Measurements from ENCODE around the gene RANBP3.

DNA sequence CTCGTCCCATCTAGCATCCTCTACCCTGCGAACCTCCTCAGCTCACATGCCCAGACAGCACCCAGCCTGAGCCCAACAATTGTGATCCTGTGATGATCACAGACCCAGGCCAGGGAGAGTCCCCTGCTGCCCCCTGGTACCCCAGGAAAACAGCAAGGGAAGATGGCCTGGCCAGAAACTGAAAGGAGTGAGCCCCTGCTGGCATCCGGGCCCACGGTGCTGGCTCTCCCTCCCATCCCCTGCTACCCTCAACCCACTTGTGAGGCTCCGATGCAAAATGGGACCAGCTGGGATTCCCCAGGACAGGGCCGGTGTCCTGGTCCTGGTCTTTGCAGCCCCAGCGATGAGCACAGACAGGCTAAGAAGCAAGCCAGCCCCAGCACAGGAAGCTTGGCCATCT, 14.1 kb downstream of the RANBP3 start:
- TF ChIP-seq ZNF112 (tag by site-specific recombination; IDR thresholded peaks at IDR 0.05) (no peak), PRDM1 (tag by site-specific recombination; IDR thresholded peaks at IDR 0.05) (no peak)
- TF ChIP-seq, protein P1, sequence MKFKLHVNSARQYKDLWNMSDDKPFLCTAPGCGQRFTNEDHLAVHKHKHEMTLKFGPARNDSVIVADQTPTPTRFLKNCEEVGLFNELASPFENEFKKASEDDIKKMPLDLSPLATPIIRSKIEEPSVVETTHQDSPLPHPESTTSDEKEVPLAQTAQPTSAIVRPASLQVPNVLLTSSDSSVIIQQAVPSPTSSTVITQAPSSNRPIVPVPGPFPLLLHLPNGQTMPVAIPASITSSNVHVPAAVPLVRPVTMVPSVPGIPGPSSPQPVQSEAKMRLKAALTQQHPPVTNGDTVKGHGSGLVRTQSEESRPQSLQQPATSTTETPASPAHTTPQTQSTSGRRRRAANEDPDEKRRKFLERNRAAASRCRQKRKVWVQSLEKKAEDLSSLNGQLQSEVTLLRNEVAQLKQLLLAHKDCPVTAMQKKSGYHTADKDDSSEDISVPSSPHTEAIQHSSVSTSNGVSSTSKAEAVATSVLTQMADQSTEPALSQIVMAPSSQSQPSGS (tag by site-specific recombination; IDR thresholded peaks at IDR 0.05; ENCODE audit: low read depth), result no peak
- TF ChIP-seq, protein P2, sequence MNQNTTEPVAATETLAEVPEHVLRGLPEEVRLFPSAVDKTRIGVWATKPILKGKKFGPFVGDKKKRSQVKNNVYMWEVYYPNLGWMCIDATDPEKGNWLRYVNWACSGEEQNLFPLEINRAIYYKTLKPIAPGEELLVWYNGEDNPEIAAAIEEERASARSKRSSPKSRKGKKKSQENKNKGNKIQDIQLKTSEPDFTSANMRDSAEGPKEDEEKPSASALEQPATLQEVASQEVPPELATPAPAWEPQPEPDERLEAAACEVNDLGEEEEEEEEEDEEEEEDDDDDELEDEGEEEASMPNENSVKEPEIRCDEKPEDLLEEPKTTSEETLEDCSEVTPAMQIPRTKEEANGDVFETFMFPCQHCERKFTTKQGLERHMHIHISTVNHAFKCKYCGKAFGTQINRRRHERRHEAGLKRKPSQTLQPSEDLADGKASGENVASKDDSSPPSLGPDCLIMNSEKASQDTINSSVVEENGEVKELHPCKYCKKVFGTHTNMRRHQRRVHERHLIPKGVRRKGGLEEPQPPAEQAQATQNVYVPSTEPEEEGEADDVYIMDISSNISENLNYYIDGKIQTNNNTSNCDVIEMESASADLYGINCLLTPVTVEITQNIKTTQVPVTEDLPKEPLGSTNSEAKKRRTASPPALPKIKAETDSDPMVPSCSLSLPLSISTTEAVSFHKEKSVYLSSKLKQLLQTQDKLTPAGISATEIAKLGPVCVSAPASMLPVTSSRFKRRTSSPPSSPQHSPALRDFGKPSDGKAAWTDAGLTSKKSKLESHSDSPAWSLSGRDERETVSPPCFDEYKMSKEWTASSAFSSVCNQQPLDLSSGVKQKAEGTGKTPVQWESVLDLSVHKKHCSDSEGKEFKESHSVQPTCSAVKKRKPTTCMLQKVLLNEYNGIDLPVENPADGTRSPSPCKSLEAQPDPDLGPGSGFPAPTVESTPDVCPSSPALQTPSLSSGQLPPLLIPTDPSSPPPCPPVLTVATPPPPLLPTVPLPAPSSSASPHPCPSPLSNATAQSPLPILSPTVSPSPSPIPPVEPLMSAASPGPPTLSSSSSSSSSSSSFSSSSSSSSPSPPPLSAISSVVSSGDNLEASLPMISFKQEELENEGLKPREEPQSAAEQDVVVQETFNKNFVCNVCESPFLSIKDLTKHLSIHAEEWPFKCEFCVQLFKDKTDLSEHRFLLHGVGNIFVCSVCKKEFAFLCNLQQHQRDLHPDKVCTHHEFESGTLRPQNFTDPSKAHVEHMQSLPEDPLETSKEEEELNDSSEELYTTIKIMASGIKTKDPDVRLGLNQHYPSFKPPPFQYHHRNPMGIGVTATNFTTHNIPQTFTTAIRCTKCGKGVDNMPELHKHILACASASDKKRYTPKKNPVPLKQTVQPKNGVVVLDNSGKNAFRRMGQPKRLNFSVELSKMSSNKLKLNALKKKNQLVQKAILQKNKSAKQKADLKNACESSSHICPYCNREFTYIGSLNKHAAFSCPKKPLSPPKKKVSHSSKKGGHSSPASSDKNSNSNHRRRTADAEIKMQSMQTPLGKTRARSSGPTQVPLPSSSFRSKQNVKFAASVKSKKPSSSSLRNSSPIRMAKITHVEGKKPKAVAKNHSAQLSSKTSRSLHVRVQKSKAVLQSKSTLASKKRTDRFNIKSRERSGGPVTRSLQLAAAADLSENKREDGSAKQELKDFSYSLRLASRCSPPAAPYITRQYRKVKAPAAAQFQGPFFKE (tag by site-specific recombination; IDR thresholded peaks at IDR 0.05; ENCODE audit: borderline replicate concordance), result no peak
- TF ChIP-seq, protein P3, sequence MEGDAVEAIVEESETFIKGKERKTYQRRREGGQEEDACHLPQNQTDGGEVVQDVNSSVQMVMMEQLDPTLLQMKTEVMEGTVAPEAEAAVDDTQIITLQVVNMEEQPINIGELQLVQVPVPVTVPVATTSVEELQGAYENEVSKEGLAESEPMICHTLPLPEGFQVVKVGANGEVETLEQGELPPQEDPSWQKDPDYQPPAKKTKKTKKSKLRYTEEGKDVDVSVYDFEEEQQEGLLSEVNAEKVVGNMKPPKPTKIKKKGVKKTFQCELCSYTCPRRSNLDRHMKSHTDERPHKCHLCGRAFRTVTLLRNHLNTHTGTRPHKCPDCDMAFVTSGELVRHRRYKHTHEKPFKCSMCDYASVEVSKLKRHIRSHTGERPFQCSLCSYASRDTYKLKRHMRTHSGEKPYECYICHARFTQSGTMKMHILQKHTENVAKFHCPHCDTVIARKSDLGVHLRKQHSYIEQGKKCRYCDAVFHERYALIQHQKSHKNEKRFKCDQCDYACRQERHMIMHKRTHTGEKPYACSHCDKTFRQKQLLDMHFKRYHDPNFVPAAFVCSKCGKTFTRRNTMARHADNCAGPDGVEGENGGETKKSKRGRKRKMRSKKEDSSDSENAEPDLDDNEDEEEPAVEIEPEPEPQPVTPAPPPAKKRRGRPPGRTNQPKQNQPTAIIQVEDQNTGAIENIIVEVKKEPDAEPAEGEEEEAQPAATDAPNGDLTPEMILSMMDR (tag by site-specific recombination; IDR thresholded peaks at IDR 0.05), result no peak
